ENCODE measurements around the gene IPO11.

DNA sequence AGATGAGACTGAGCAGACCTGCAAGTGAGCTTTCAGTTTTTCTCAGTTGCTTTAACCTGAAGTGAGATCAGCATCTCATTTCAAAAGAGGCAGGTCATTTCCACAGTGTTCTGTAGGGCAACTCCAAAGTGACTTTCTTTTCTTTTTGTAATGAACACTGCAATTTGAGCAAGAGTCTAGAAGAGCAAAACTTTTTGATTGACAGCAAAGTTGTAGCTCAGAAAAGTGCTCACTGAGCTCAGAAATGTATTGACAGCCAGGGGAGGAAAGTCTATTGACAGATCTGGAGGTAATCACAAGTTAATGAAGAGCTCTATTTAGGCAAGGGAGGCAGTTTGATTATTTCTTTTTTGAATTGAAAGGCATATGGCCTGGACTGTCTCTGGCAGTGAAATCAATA, 220.7 kb downstream of the IPO11 start:
- TF ChIP-seq CTCF (IDR thresholded peaks at IDR 0.05 in 8 of 11, conservative IDR thresholded peaks at IDR 0.05 in 3 of 11) (no peak), POLR2A (IDR thresholded peaks at IDR 0.05) (no peak), POLR2AphosphoS5 (IDR thresholded peaks at IDR 0.05) (no peak)

Measured in spleen (tissue), 7 donors.